ENCODE results near the gene VSIG8.

DNA sequence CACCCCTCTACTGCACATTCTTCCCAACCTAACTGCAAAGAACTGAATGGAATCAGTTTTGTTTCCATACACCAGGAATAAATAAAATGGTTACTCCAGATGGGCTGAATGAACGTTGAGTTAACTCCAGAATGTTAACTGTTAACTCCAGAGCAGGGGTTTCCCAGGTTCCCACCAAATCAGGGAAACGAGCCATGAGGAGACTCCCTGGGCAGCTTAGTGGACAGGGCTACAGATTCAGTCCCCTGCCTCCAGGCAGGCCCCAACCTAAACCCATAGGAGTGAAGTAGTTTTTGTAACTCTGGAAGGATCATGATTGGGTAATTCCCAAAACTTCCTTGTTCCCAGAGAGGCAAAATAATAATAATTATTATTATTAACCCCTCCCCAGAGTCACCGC is 14.1 kb downstream of the VSIG8 start:
- TF ChIP-seq, protein P1, sequence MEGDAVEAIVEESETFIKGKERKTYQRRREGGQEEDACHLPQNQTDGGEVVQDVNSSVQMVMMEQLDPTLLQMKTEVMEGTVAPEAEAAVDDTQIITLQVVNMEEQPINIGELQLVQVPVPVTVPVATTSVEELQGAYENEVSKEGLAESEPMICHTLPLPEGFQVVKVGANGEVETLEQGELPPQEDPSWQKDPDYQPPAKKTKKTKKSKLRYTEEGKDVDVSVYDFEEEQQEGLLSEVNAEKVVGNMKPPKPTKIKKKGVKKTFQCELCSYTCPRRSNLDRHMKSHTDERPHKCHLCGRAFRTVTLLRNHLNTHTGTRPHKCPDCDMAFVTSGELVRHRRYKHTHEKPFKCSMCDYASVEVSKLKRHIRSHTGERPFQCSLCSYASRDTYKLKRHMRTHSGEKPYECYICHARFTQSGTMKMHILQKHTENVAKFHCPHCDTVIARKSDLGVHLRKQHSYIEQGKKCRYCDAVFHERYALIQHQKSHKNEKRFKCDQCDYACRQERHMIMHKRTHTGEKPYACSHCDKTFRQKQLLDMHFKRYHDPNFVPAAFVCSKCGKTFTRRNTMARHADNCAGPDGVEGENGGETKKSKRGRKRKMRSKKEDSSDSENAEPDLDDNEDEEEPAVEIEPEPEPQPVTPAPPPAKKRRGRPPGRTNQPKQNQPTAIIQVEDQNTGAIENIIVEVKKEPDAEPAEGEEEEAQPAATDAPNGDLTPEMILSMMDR (conservative IDR thresholded peaks at IDR 0.05 in 1 of 2, IDR thresholded peaks at IDR 0.05 in 1 of 2; ENCODE audit: low read depth in 1 of 2, low read length in 2 of 2): no peak
- no peak for TF ChIP-seq EZH2 (IDR thresholded peaks at IDR 0.05; ENCODE audit: low read length, missing control alignments)
